Liver (tissue), 3 donors: ENCODE results near the gene SIGLEC6.

ENCODE experiments used
- EGR1 ChIP-seq, 2 donors: IDR thresholded peaks; 2 replicates each; pipeline ENCODE4 v1.6.1; 2016 to 2018; ENCODE audit warnings: antibody characterized with exemption in 2 of 2, low read depth in 2 of 2
- FOXA1 ChIP-seq: IDR thresholded peaks from 2 replicates; pipeline ENCODE4 v1.6.1; 2016; ENCODE audit warnings: antibody characterized with exemption
- GABPA ChIP-seq, 2 donors: IDR thresholded peaks in 1 of 2; conservative IDR thresholded peaks in 1 of 2; 2 replicates each; pipeline ENCODE4 v1.6.1; 2016; ENCODE audit warnings: antibody characterized with exemption in 2 of 2, mild to moderate bottlenecking in 1 of 2, moderate library complexity in 1 of 2
- JUND ChIP-seq, 2 donors: IDR thresholded peaks; 2 replicates each; pipeline ENCODE4 v1.6.1; 2016; ENCODE audit warnings: antibody characterized with exemption in 2 of 2
- RAD21 ChIP-seq, 2 donors: IDR thresholded peaks; 2 replicates each; pipeline ENCODE4 v1.6.1; 2016; ENCODE audit warnings: antibody characterized with exemption in 2 of 2, mild to moderate bottlenecking in 2 of 2
- RXRA ChIP-seq, 2 donors: IDR thresholded peaks; 2 replicates each; pipeline ENCODE4 v1.6.1; 2017 to 2018; ENCODE audit warnings: antibody characterized with exemption in 2 of 2, mild to moderate bottlenecking in 1 of 2
- SP1 ChIP-seq: IDR thresholded peaks from 2 replicates; pipeline ENCODE4 v1.6.1; 2018; ENCODE audit warnings: antibody characterized with exemption, mild to moderate bottlenecking
- TAF1 ChIP-seq: conservative IDR thresholded peaks from 2 replicates; pipeline ENCODE4 v1.6.1; 2016; ENCODE audit warnings: antibody characterized with exemption, mild to moderate bottlenecking
- YY1 ChIP-seq: IDR thresholded peaks from 2 replicates; pipeline ENCODE4 v1.6.1; 2016; ENCODE audit warnings: antibody characterized with exemption, mild to moderate bottlenecking
- TF ChIP-seq, protein P1 (sequence below): fragments of 150-350 bp; IDR thresholded peaks from 2 replicates; pipeline ENCODE4 v1.5.1; 2017; ENCODE audit warnings: improper control_type of control experiment, low read depth, low read length; ENCODE audit not compliant: missing input control
- TF ChIP-seq, protein P2 (sequence below): IDR thresholded peaks from 2 replicates; pipeline ENCODE4 v1.6.1; 2016; ENCODE audit warnings: antibody characterized with exemption
- TF ChIP-seq, protein P3 (sequence below): IDR thresholded peaks from 2 replicates; pipeline ENCODE4 v1.6.1; 2016; ENCODE audit warnings: antibody characterized with exemption
- donor health status: healthy.
- donor health status: healthy.

DNA sequence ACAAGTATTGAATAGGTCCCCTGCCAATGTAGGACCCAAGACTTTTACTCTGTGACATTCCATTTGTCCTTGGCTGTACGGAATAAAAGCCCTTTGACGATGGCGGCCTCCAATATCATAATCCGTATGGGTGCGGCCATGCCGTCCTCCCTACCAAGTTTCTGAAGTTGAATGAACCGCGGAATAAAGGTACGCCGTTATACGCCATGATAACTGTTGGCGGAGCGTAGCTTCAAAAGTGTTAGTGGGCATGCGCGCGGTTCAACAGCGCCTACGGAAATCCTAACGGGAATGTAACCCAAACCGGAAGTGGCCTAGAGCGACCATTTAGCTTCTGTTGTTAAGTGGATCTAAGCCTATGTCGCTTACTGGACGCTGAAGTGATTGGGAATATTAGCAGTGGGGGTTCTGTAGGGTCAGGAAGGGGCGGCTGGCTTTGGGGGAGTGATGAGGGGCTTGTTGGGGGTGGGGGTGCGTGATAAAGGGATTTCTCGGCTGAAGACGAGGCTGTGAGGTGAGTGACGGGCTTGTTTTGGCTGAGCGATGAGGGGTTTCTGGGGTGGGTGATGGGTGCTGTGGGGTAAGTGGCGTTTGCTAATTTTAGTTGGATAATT is 39.6 kb upstream of the SIGLEC6 start, which contains the start of gene ZNF175:
- TF ChIP-seq, protein P1, sequence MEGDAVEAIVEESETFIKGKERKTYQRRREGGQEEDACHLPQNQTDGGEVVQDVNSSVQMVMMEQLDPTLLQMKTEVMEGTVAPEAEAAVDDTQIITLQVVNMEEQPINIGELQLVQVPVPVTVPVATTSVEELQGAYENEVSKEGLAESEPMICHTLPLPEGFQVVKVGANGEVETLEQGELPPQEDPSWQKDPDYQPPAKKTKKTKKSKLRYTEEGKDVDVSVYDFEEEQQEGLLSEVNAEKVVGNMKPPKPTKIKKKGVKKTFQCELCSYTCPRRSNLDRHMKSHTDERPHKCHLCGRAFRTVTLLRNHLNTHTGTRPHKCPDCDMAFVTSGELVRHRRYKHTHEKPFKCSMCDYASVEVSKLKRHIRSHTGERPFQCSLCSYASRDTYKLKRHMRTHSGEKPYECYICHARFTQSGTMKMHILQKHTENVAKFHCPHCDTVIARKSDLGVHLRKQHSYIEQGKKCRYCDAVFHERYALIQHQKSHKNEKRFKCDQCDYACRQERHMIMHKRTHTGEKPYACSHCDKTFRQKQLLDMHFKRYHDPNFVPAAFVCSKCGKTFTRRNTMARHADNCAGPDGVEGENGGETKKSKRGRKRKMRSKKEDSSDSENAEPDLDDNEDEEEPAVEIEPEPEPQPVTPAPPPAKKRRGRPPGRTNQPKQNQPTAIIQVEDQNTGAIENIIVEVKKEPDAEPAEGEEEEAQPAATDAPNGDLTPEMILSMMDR, result no peak
- peak; percentile 84 to 94 for TF ChIP-seq RXRA (IDR thresholded peaks at IDR 0.05)
- TF ChIP-seq FOXA1, result peak; percentile 11
- TF ChIP-seq YY1, result peak; percentile 100
- TF ChIP-seq SP1, result peak; percentile 61
- peak; percentile 29 for TF ChIP-seq TAF1
- no peak for TF ChIP-seq JUND (IDR thresholded peaks at IDR 0.05)
- TF ChIP-seq, protein P2, sequence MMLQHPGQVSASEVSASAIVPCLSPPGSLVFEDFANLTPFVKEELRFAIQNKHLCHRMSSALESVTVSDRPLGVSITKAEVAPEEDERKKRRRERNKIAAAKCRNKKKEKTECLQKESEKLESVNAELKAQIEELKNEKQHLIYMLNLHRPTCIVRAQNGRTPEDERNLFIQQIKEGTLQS, result no peak
- no peak for TF ChIP-seq EGR1 (IDR thresholded peaks at IDR 0.05; ENCODE audit: low read depth in 2 of 2)
- TF ChIP-seq GABPA (IDR thresholded peaks at IDR 0.05 in 1 of 2, conservative IDR thresholded peaks at IDR 0.05 in 1 of 2), result peak; percentile 87 to 96
- TF ChIP-seq, protein P3, sequence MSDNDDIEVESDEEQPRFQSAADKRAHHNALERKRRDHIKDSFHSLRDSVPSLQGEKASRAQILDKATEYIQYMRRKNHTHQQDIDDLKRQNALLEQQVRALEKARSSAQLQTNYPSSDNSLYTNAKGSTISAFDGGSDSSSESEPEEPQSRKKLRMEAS, result peak; percentile 60
- peak; percentile 17 to 37 for TF ChIP-seq RAD21 (IDR thresholded peaks at IDR 0.05)
